DMS153 treated with DMSO at 0.1 percent for 48 hours (cell line): ENCODE data around the gene SPARC.

Source experiments
- DNase-seq: peaks from one replicate; lab custom pipeline; 2025; ENCODE audit not compliant: unreplicated experiment; lab: John Stamatoyannopoulos, UW

The SPARC gene

GRCh38 chr5:151627650-151628049 is 59.1 kb downstream of the SPARC start:
- DNase-seq = no peak

GRCh38 chr5:151625285-151625684 is 61.4 kb downstream of the SPARC start:
- DNase-seq = no peak

- DNase-seq = no peak
Observed at GRCh38 chr5:151624476-151624875, 62.2 kb downstream of the SPARC start.

GRCh38 chr5:151622367-151623088 is 64.2 kb downstream of the SPARC start:
- no peak for DNase-seq

- DNase-seq = no peak
Observed at GRCh38 chr5:151620461-151620840, 66.3 kb downstream of the SPARC start.

GRCh38 chr5:151619812-151620460 is 66.8 kb downstream of the SPARC start:
- no peak for DNase-seq

- DNase-seq = no peak
Observed at GRCh38 chr5:151618907-151619306, 67.8 kb downstream of the SPARC start.

GRCh38 chr5:151617841-151618710 is 68.6 kb downstream of the SPARC start:
- no peak for DNase-seq

GRCh38 chr5:151617383-151617840 is 69.3 kb downstream of the SPARC start:
- DNase-seq = no peak

GRCh38 chr5:151615431-151615830 is 71.3 kb downstream of the SPARC start:
- no peak for DNase-seq

GRCh38 chr5:151614565-151614964 is 72.2 kb downstream of the SPARC start:
- no peak for DNase-seq

- no peak for DNase-seq
Observed at GRCh38 chr5:151612689-151613427, 73.9 kb downstream of the SPARC start.

- no peak for DNase-seq
Observed at GRCh38 chr5:151611127-151611775, 75.5 kb downstream of the SPARC start.
